GM12874 (cell line): ENCODE results near the gene FOXRED1.

Experiments used
- CTCF ChIP-seq: IDR thresholded peaks from 2 replicates; pipeline ENCODE4 v1.5.1; 2011; ENCODE audit warnings: low read depth, mild to moderate bottlenecking, control low read depth, low read length, moderate library complexity; ENCODE audit not compliant: insufficient read depth

FOXRED1 gene

GRCh38 chr11:126313826-126314225 is 44.9 kb downstream of the FOXRED1 start:
- TF ChIP-seq CTCF = no peak

GRCh38 chr11:126317432-126317755 is 48.4 kb downstream of the FOXRED1 start:
- no peak for TF ChIP-seq CTCF

GRCh38 chr11:126317756-126318573 is 49.0 kb downstream of the FOXRED1 start:
- no peak for TF ChIP-seq CTCF

GRCh38 chr11:126318574-126319373 is 49.8 kb downstream of the FOXRED1 start:
- TF ChIP-seq CTCF = no peak

GRCh38 chr11:126319374-126319740 is 50.4 kb downstream of the FOXRED1 start:
- no peak for TF ChIP-seq CTCF

GRCh38 chr11:126322996-126323395 is 54.0 kb downstream of the FOXRED1 start:
- TF ChIP-seq CTCF = no peak

- TF ChIP-seq CTCF = no peak
Observed at GRCh38 chr11:126327281-126328000, 58.5 kb downstream of the FOXRED1 start.
